ENCODE results near the gene ARHGAP8. TPM values are rescaled to one million over a fixed set of nuclear protein-coding genes. Genes with fewer than 3 reads are reported as not detected.

Gene ARHGAP8
- total and polyA plus RNA-seq, 2 donors (not counting 3 experiments of a cell fraction or from before 2014, with no cell fraction given) = not detected

DNA sequence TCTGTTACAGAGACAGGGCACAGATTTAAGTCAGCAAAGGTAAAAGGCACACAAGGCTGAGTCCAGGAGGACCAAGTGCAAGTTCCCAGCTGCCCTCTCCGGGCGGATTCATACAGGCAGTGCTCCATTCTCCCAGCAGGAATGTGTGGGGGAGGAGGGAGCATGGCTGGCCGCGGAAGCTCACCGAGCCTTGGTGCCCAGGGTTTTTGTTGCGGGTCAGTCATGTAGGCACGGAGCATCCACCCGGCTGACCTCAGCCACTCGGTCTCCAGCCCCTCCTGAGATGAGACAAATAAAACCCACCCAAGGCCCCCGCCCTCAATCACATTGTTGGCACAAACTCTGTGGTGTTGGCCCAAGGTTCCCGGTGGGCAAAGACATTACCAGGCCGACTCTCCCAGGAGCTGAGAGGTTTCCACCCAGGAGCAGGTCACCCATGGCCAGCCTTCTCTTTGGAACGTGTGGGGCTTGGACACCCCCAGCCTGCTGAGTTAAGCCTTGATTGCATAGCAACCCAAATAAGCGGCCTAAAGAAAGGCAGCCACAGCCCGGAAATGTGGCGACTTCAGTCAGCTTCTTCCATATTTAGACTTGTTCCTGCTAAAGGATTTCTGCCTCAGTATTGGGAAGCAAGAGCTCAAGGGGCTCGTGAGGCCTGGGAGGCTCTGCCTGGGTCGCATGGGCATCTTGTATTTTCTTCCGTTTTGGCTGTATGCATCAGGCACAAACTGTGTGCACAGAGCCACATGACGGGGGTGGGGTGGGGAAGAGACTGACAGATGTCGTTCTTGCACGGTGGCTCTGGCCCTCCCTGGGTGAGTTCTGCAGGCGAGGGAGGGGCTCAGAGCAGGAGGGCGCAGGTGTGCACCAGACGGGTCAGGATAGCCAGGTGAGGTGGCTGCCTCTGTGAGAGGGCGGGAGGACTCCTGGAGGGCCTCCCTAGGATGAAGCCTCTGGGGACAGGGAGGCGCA, 63.0 kb downstream of the ARHGAP8 start:
- Histone ChIP-seq H3K79me2 (ENCODE audit: control insufficient read depth, insufficient read depth, low read length) (no peaks in the 10 kb centered on the region), H3K4me2 (ENCODE audit: insufficient read depth, low read length) (no peak overlapping the region), H3K4me3 (replicated peaks in 1 of 3; ENCODE audit: insufficient read depth in 1 of 3, low read depth in 1 of 3, low read length in 3 of 3) (no peak overlapping the region), H3K36me3 (ENCODE audit: control insufficient read depth in 2 of 2, extremely low read depth in 1 of 2, insufficient read depth in 2 of 2, low read length in 2 of 2) (no peaks in the 10 kb centered on the region), H3K9me3 (replicated peaks; ENCODE audit: control insufficient read depth, insufficient read depth, low read length) (no peaks in the 10 kb centered on the region), H3K9me1 (replicated peaks; ENCODE audit: control insufficient read depth, extremely low read depth, insufficient read depth, low read length) (no peaks in the 10 kb centered on the region), H3K27ac (ENCODE audit: insufficient read depth, low read depth, low read length) (no peak overlapping the region), H3K27me3 (ENCODE audit: control insufficient read depth in 2 of 2, insufficient read depth in 2 of 2, low read length in 2 of 2) (no peaks in the 10 kb centered on the region), H4K20me1 (replicated peaks; ENCODE audit: control insufficient read depth, extremely low read depth, insufficient read depth, low read length) (no peaks in the 10 kb centered on the region), H3K4me1 (ENCODE audit: control insufficient read depth, extremely low read depth, insufficient read depth, low read length) (no peaks in the 10 kb centered on the region), H2AFZ (ENCODE audit: low read depth, low read length) (no peak overlapping the region), H3K9ac (replicated peaks; ENCODE audit: extremely low read depth, insufficient read depth, low read length) (no peak overlapping the region)
- TF ChIP-seq POLR2AphosphoS5 (IDR thresholded peaks at IDR 0.05; ENCODE audit: insufficient read depth, low read depth, low read length) (no peak), EZH2 (IDR thresholded peaks at IDR 0.05; ENCODE audit: borderline replicate concordance, low read depth, low read length, severe bottlenecking) (no peak), POLR2A (IDR thresholded peaks at IDR 0.05; ENCODE audit: low read depth, low read length) (no peak), FOS (IDR thresholded peaks at IDR 0.05; ENCODE audit: borderline replicate concordance, insufficient read depth, low read length) (no peak), MYC (IDR thresholded peaks at IDR 0.05; ENCODE audit: low read depth, low read length) (no peak), GATA2 (IDR thresholded peaks at IDR 0.05; ENCODE audit: insufficient read depth, insufficient read length, low read depth, low read length) (no peak), JUN (IDR thresholded peaks at IDR 0.05; ENCODE audit: borderline replicate concordance, insufficient read depth, insufficient read length, low read depth) (no peak)
- TF ChIP-seq, protein P1, sequence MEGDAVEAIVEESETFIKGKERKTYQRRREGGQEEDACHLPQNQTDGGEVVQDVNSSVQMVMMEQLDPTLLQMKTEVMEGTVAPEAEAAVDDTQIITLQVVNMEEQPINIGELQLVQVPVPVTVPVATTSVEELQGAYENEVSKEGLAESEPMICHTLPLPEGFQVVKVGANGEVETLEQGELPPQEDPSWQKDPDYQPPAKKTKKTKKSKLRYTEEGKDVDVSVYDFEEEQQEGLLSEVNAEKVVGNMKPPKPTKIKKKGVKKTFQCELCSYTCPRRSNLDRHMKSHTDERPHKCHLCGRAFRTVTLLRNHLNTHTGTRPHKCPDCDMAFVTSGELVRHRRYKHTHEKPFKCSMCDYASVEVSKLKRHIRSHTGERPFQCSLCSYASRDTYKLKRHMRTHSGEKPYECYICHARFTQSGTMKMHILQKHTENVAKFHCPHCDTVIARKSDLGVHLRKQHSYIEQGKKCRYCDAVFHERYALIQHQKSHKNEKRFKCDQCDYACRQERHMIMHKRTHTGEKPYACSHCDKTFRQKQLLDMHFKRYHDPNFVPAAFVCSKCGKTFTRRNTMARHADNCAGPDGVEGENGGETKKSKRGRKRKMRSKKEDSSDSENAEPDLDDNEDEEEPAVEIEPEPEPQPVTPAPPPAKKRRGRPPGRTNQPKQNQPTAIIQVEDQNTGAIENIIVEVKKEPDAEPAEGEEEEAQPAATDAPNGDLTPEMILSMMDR (IDR thresholded peaks at IDR 0.05; ENCODE audit: extremely low read depth in 1 of 2, insufficient read depth in 1 of 2, low read depth in 1 of 2, low read length in 2 of 2) = no peak
- TF ChIP-seq, protein P2, sequence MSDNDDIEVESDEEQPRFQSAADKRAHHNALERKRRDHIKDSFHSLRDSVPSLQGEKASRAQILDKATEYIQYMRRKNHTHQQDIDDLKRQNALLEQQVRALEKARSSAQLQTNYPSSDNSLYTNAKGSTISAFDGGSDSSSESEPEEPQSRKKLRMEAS (IDR thresholded peaks at IDR 0.05; ENCODE audit: insufficient read depth, insufficient read length) = no peak
- no TSS peak for BruUV-seq (replicated peaks)
- DNase-seq (ENCODE audit: low read depth, low spot score) (no peak), FAIRE-seq (no peak)
- ChIA-PET POLR2A (no interaction called here), CTCF (no interaction called here)
- intact Hi-C loops (cut with micrococcal nuclease) (no loop called here), dilution Hi-C loops (cut with MboI; ENCODE audit: extremely low pct_ligation_motif_present, low sequenced_read_pairs) (no loop called here)
